Gastrocnemius medialis (tissue), 4 donors: ENCODE data around the gene GNG7. TPM values are rescaled to one million over a fixed set of nuclear protein-coding genes. Genes with fewer than 3 reads are reported as not detected.

Source experiments
- ATAC-seq, 2 donors: fragments of 150-250 bp; one replicate each; pipeline ENCODE4 v1.9.1; 2016
- DNase-seq, 2 donors: peaks; one replicate each; pipeline ENCODE4 v3.0.0-alpha.2; 2019
- H3K27ac ChIP-seq, 4 donors: fragments of 200-600 bp; sonication (generic); 1 replicate in 1 of 4; 2 replicates in 3 of 4; pipeline ENCODE4 v1.5.1; 2016 to 2018; ENCODE audit warnings: mild to moderate bottlenecking in 2 of 4, moderate library complexity in 1 of 4
- H3K27me3 ChIP-seq, 3 donors: fragments of 200-600 bp; sonication (generic) in 2 of 3; 1 replicate in 1 of 3; 2 replicates in 2 of 3; pipeline versions ENCODE4 v1.5.1 to v1.6.0; 2016 to 2019; ENCODE audit warnings: mild to moderate bottlenecking in 1 of 3, moderate library complexity in 1 of 3
- H3K36me3 ChIP-seq, 2 donors: fragments of 200-600 bp; sonication (generic) in 1 of 2; one replicate each; pipeline ENCODE4 v1.5.1; 2017 to 2018
- H3K4me1 ChIP-seq, 2 donors: fragments of 200-600 bp; sonication (generic) in 1 of 2; one replicate each; pipeline ENCODE4 v1.5.1; 2016 to 2017; ENCODE audit warnings: mild to moderate bottlenecking in 2 of 2
- H3K4me3 ChIP-seq, 4 donors: fragments of 200-600 bp; sonication (generic) in 3 of 4; 1 replicate in 1 of 4; 2 replicates in 3 of 4; pipeline ENCODE4 v1.5.1; 2016 to 2019; ENCODE audit warnings: mild to moderate bottlenecking in 2 of 4
- H3K9me3 ChIP-seq, 3 donors: fragments of 200-600 bp; sonication (generic) in 2 of 3; 1 replicate in 1 of 3; 2 replicates in 2 of 3; pipeline ENCODE4 v1.5.1; 2016 to 2019
- CTCF ChIP-seq, 5 experiments: fragments of 450-650 bp in 3 of 5; fragments of 200-600 bp in 2 of 5; sonication (generic) in 2 of 5; IDR thresholded peaks in 4 of 5; conservative IDR thresholded peaks in 1 of 5; 1 replicate in 4 of 5; 2 replicates in 1 of 5; pipeline ENCODE4 v1.5.1; 2016 to 2019; ENCODE audit warnings: antibody characterized with exemption in 5 of 5, mild to moderate bottlenecking in 3 of 5, moderate library complexity in 3 of 5
- POLR2A ChIP-seq, 2 donors: fragments of 450-650 bp; IDR thresholded peaks; one replicate each; pipeline ENCODE4 v1.6.1; 2017; ENCODE audit warnings: antibody characterized with exemption in 2 of 2, mild to moderate bottlenecking in 2 of 2, moderate library complexity in 2 of 2
- in situ Hi-C, 4 donors: fragments of 200-750 bp; cut with MboI; loops; one replicate each; pipeline versions ENCODE4 v1.15.0 to v1.8.0; 2017; ENCODE audit warnings: low sequenced_read_pairs in 4 of 4
- intact Hi-C: fragments of 100-400 bp; cut with DNase I; formaldehyde crosslinking; loops from one replicate; pipeline ENCODE4 v1.15.1; 2023; ENCODE audit warnings: low total_unique reads
- total RNA-seq, 4 donors: library from RNA; depleted of rRNA; stranded (reverse); fragments of >200 nt; gene quantifications; one replicate each; pipeline versions ENCODE4 v1.1.0 to v1.2.3, GENCODE V29; 2016

GNG7 gene
- total RNA-seq, 4 donors from 2014 or later: 0.46 to 1.1 (median 0.62) TPM

GRCh38 chr19:2703077-2703437 is 563 bp upstream of the GNG7 start:
- H3K4me1 ChIP-seq: peaks cover 3 to 9% of the 10 kb centered on the region in 2 donors
- no peaks in the 10 kb centered on the region for H3K9me3 ChIP-seq
- ATAC-seq (no peak), DNase-seq (no peak)
- no peak for TF ChIP-seq POLR2A (IDR thresholded peaks at IDR 0.05)
- TF ChIP-seq CTCF (IDR thresholded peaks at IDR 0.05 in 4 of 5, conservative IDR thresholded peaks at IDR 0.05 in 1 of 5): no peak
- intact Hi-C loops (loop anchor here (2.0 kb wide), 1 partner anchor 38 kb away; the partner anchor contains the start of gene SLC39A3), in situ Hi-C loops (no loop called here)
- H3K27ac ChIP-seq: no peak overlapping the region
- no peaks in the 10 kb centered on the region for H3K36me3 ChIP-seq
- H3K4me3 ChIP-seq: peak overlapping the region; percentile 15 to 59 (median 50)
- no peaks in the 10 kb centered on the region for H3K27me3 ChIP-seq

- intact Hi-C loops: loop anchor here (2.0 kb wide), 1 partner anchor 39 kb away; the partner anchor contains the start of gene SLC39A3
- no peak for DNase-seq
- no peaks in the 10 kb centered on the region for H3K27me3 ChIP-seq
- H3K36me3 ChIP-seq: no peaks in the 10 kb centered on the region
- no peak overlapping the region for H3K27ac ChIP-seq
- in situ Hi-C loops: no loop called here
- no peak for ATAC-seq
- peaks cover 3 to 9% of the 10 kb centered on the region in 2 donors for H3K4me1 ChIP-seq
- H3K9me3 ChIP-seq: no peaks in the 10 kb centered on the region
- TF ChIP-seq CTCF (IDR thresholded peaks at IDR 0.05 in 4 of 5, conservative IDR thresholded peaks at IDR 0.05 in 1 of 5) (no peak), POLR2A (IDR thresholded peaks at IDR 0.05) (no peak)
- H3K4me3 ChIP-seq: peak overlapping the region in 3 of 4 donors; percentile 57 to 62 (median 59)
Observed at GRCh38 chr19:2701361-2702169, 929 bp downstream of the GNG7 start.

GRCh38 chr19:2700660-2701360 is 1.7 kb downstream of the GNG7 start:
- intact Hi-C loops: no loop called here
- H3K4me1 ChIP-seq: peaks cover 4 to 9% of the 10 kb centered on the region in 2 donors
- no peak for TF ChIP-seq POLR2A (IDR thresholded peaks at IDR 0.05)
- no peak for TF ChIP-seq CTCF (IDR thresholded peaks at IDR 0.05 in 4 of 5, conservative IDR thresholded peaks at IDR 0.05 in 1 of 5)
- no peak overlapping the region for H3K4me3 ChIP-seq
- no peak for ATAC-seq
- in situ Hi-C loops: no loop called here
- H3K9me3 ChIP-seq: no peaks in the 10 kb centered on the region
- H3K27me3 ChIP-seq: no peaks in the 10 kb centered on the region
- no peak for DNase-seq
- no peak overlapping the region for H3K27ac ChIP-seq
- no peaks in the 10 kb centered on the region for H3K36me3 ChIP-seq

- Histone ChIP-seq H3K9me3 (no peaks in the 10 kb centered on the region), H3K27ac (no peak overlapping the region), H3K4me1 (peaks cover 10 to 17% of the 10 kb centered on the region in 2 donors), H3K4me3 (no peak overlapping the region), H3K27me3 (no peaks in the 10 kb centered on the region), H3K36me3 (no peaks in the 10 kb centered on the region)
- TF ChIP-seq POLR2A (IDR thresholded peaks at IDR 0.05) (no peak), CTCF (IDR thresholded peaks at IDR 0.05 in 4 of 5, conservative IDR thresholded peaks at IDR 0.05 in 1 of 5) (no peak)
- in situ Hi-C loops (no loop called here), intact Hi-C loops (no loop called here)
- no peak for ATAC-seq
- no peak for DNase-seq
Observed at GRCh38 chr19:2699413-2700140, 2.9 kb downstream of the GNG7 start.
